ENCODE measurements around the gene LRP5.

GRCh38 chr11:68349461-68350249 is 37.3 kb downstream of the LRP5 start:
- no peak for TF ChIP-seq CTCF (conservative IDR thresholded peaks at IDR 0.05; ENCODE audit: low read length)
- TF ChIP-seq EZH2phosphoT487 (IDR thresholded peaks at IDR 0.05; ENCODE audit: borderline replicate concordance) = no peak

Measured in Loucy (cell line).